Measurements from ENCODE around the gene NSUN6.
A peak's percentile ranks its signal among the peaks of the same experiment; 100 is the strongest.
"Not testable (repeated sequence)": the region's sequence is repeated elsewhere in the genome, so short reads cannot be mapped to it uniquely, and the experiment has no call there.

The NSUN6 gene

DNA sequence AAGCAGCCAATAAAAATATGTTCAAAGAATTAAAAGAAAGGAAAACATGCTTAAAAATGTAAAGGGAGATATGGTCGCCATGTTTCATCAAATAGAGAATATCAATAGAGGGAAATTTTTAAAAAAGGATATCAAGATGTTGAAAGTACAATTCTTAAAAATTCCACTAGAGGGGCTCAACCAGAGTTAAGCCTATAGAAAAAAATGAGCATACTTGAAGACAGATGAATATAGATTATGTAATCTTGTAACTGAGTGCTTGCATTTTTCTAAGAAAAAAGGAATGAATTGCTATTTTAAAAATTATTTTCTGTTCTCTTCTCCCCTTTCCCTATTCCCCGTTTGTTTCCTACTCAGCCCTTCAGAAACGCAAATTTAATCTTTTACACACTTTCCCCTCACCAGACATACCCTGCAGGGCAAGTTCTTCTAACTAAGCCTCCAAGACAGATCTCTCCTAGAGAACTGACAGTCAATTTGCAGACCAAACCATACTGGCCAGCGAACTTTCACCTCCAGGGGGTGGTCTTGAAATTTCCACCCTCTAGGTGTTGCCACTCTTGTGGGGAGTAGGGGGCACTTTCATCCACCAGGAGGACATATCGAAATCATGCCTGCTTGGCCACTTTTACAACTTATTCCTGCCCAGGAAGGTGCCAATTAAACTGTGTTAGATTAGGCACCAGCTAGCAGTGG is 67.7 kb downstream of the NSUN6 start:
- in situ Hi-C loops (cut with HindIII; ENCODE audit: low pct_unique_long_range_greater_than_20kb, low sequenced_read_pairs), result no loop called here
- no peak for DNase-seq (ENCODE audit: low read depth in 1 of 2, low spot score in 1 of 2)
- TF ChIP-seq JUND (IDR thresholded peaks at IDR 0.05; ENCODE audit: low read depth), result no peak

DNA sequence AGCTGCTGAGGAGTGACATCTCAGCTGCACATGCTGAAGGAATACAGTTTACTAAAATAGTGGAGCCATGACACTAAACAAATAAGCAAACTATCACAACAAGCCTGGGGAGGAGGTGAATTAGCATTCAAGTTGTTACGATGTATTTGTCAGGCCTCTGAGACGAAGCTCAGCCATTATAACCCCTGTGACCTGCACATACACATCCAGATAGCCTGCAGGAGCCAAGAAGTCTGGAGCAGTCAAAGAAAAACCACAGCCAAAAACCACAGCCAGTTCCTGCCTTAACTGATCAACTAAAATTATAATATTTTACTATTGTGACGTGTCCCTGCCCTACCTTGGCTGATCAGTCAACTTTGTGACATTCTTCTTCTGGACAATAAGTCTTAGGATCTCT is 68.6 kb downstream of the NSUN6 start:
- no peak for DNase-seq (ENCODE audit: low read depth in 1 of 2, low spot score in 1 of 2)
- no peak for TF ChIP-seq JUND (IDR thresholded peaks at IDR 0.05; ENCODE audit: low read depth)
- in situ Hi-C loops (cut with HindIII; ENCODE audit: low pct_unique_long_range_greater_than_20kb, low sequenced_read_pairs), result no loop called here

DNA sequence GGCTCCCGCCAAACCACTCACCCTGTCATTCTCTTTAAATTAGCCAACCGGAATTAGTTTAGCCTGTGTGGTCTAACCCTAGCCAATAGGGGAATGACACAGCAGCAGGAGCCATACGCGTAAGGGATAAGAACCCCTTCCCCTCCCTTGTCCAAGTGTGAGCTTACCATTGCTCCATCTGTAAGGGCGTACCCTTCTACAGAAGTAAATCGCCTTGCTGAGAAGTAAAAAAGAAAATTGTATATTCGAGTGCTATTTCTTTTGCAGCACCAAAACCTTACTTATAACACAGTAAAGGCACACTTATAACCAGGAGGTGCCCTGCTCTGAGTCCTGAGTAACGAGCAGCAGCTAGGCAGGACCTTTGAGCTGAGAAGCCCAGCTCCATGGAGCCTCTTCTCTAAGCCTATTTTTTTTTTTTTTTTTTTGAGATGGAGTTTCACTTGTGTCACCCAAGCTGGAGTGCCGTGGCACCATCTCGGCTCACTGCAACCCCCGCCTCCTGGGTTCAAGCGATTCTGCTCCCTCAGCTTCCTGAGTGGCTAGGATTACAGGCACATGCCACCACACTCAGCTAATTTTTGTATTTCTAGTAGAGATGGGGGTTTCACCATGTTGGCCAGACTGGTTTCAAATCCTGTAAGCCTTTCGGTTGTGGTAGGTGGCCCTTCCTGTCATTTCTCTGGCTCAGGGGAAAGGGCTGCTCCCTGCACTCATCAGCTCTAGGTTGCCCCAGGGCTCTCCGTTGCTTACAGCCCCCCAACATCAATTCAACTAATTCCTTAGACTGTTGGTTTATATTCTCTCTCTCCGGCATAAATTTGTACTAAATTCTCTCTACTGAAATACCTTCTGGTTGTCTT is 73.3 kb downstream of the NSUN6 start:
- no peak for DNase-seq (ENCODE audit: low read depth in 1 of 2, low spot score in 1 of 2)
- no peak for TF ChIP-seq JUND (IDR thresholded peaks at IDR 0.05; ENCODE audit: low read depth)
- in situ Hi-C loops (cut with HindIII; ENCODE audit: low pct_unique_long_range_greater_than_20kb, low sequenced_read_pairs), result no loop called here

DNA sequence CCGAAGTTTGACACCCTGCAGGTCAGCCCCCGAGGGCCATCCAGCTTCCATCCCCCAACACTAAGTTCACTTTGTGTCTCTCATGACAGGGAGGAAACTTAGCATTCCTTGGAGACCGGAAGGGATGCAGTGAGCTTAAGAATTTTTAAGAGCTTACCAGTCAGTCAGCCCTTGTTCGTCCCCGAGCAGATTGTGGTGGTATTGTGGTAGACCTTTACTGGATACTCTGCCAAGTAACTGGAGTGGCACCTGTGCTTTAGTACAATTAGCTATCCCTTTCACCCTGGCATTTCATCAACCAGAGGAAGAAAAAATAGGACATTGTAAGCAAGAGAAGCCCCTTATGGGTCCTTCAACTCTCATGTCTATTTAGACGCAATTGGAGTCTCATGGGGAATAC is 74.8 kb downstream of the NSUN6 start:
- in situ Hi-C loops (cut with HindIII; ENCODE audit: low pct_unique_long_range_greater_than_20kb, low sequenced_read_pairs), result no loop called here
- no peak for TF ChIP-seq JUND (IDR thresholded peaks at IDR 0.05; ENCODE audit: low read depth)
- DNase-seq (ENCODE audit: low read depth in 1 of 2, low spot score in 1 of 2), result no peak

DNA sequence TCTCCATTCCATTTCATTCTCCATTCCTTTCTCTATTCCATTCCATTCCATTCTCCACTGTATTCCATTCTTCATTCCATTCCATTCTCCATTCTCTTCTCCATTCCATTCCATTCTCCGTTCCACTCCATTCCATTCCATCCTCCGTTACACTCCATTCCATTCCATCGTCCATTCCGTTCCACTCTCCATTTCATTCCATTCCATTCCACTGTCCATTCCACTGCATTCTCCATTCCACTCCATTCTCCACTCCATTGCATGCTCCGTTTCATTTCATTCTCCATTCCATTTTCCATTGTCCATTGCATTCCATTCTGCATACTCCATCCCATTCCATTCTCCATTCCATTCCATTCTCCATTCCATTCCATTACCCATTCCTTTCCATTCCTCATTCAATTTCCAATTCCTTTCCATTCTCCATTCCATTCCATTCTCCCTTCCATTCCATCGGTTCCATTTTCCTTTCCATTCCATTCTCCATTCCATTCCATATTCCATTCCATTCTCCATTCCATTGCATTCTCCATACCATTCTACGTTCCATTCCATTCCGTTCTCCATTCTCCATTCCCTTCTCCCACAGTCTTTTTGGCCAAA is 78.3 kb downstream of the NSUN6 start:
- no peak for DNase-seq (ENCODE audit: low read depth in 1 of 2, low spot score in 1 of 2)
- in situ Hi-C loops (cut with HindIII; ENCODE audit: low pct_unique_long_range_greater_than_20kb, low sequenced_read_pairs), result no loop called here
- no peak for TF ChIP-seq JUND (IDR thresholded peaks at IDR 0.05; ENCODE audit: low read depth)

DNA sequence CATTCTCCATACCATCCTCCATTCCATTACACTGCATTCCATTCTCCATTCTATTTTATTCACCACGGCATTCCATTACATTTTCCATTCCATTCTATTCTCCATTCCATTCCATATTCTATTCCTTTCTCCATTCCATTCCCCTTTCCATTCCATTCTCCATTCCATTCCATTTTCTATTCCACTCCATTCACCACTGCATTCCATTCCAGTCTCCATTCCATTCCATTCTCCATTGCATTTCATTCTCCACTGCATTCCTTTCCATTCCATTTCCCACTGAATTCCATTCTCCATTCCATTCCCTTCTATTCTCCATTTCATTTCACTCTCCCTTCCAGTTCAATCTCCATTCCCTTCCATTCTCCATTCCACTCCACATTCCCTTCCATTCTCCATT is 79.6 kb downstream of the NSUN6 start:
- in situ Hi-C loops (cut with HindIII; ENCODE audit: low pct_unique_long_range_greater_than_20kb, low sequenced_read_pairs), result no loop called here
- no peak for DNase-seq (ENCODE audit: low read depth in 1 of 2, low spot score in 1 of 2)
- TF ChIP-seq JUND (IDR thresholded peaks at IDR 0.05; ENCODE audit: low read depth), result no peak

DNA sequence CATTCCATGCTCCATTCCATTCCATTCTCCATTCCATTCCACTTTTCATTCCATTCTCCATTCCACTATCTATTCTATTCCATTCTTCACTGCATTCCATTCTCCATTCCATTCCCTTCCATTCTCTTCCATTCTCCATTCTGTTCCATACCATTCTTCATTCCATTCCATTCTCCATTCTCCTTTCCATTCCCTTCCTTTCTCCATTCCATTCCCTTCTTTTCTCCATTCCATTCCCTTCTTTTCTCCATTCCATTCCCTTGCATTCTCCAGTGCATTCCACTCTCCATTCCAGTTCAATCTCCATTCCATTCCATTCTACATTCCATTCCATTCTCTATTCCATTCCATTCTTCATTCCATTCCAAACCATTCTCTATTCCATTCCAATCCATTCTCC is 80.3 kb downstream of the NSUN6 start:
- TF ChIP-seq JUND (IDR thresholded peaks at IDR 0.05; ENCODE audit: low read depth), result no peak
- in situ Hi-C loops (cut with HindIII; ENCODE audit: low pct_unique_long_range_greater_than_20kb, low sequenced_read_pairs), result no loop called here
- no peak for DNase-seq (ENCODE audit: low read depth in 1 of 2, low spot score in 1 of 2)

DNA sequence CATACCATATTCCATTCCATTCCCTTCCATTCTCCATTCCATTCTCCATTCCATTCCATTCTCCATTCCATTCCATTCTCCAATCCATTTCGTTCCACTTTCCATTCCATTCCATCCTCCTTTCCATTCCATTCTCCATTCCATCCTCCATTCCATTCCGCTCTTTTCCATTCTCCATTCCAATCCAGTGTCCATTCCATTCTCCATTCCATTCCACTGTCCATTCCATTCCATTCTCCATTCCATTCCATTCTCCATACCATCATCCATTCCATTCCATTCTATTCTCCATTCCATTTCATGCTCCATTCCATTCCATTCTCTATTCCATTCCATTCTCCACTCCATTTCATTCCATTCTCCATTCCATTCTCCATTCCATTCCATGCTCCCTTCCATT is 81.0 kb downstream of the NSUN6 start:
- in situ Hi-C loops (cut with HindIII; ENCODE audit: low pct_unique_long_range_greater_than_20kb, low sequenced_read_pairs); DNase-seq (ENCODE audit: low read depth in 1 of 2, low spot score in 1 of 2): not testable (repeated sequence)

DNA sequence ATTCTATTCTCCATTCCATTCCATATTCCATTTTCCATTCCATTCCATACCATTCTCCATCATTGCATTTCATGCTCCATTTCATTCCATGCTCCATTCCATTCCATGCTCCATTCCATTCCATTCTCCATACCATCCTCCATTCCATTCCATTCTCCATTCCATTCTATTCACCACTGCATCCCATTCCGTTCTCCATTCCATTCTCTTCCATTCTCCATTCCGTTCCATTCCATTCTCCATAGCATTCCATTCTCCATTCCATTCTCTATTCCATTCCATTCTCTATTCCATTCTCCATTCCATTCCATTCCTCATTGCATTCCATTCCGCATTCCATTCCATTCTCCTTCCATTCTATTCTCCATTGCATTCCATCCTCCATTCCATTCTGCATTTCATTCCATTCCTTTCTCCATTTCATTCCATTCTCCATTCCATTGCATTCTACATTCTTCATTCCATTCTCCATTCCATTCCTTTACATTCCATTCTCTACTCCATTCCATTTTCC is 84.0 kb downstream of the NSUN6 start:
- in situ Hi-C loops (cut with HindIII; ENCODE audit: low pct_unique_long_range_greater_than_20kb, low sequenced_read_pairs), result no loop called here
- no peak for DNase-seq (ENCODE audit: low read depth in 1 of 2, low spot score in 1 of 2)
- no peak for TF ChIP-seq JUND (IDR thresholded peaks at IDR 0.05; ENCODE audit: low read depth)

DNA sequence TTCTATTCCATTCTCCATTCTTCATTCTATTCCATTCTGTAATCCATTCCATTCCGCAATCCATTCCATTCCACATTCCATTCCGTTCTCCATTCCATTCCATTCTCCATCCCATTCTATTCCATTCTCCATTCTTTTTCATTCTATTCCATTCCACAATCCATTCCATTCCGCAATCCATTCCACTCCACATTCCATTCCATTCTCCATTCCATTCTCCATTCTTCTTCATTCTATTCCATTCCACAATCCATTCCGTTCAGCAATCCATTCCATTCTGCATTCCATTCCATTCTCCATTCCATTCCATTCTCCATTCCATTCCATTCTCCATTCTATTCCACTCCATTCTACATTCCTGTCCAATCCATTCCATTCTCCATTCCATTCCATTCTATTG is 85.2 kb downstream of the NSUN6 start:
- peak in 1 of 2 experiments; percentile 9 for DNase-seq (ENCODE audit: low read depth in 1 of 2, low spot score in 1 of 2)
- in situ Hi-C loops (cut with HindIII; ENCODE audit: low pct_unique_long_range_greater_than_20kb, low sequenced_read_pairs), result no loop called here
- no peak for TF ChIP-seq JUND (IDR thresholded peaks at IDR 0.05; ENCODE audit: low read depth)

DNA sequence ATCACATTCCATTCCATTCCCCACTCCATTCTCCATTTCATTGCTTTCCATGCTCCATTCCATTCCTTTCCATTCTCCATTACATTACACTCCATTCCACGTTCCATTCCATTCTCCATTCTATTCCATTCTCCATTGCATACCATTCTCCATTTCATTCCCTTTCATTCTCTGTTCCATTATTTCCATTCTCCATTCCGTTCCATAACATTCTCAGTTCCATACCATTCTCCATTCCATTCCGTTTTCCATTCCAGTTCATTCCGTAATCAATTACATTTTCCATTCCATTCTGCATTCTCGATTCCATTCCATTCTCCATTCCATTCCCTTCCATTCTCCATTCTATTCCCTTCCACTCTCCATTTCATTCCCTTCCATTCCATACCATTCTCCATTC is 86.4 kb downstream of the NSUN6 start:
- TF ChIP-seq JUND (IDR thresholded peaks at IDR 0.05; ENCODE audit: low read depth), result no peak
- in situ Hi-C loops (cut with HindIII; ENCODE audit: low pct_unique_long_range_greater_than_20kb, low sequenced_read_pairs), result no loop called here
- DNase-seq (ENCODE audit: low read depth in 1 of 2, low spot score in 1 of 2), result no peak

DNA sequence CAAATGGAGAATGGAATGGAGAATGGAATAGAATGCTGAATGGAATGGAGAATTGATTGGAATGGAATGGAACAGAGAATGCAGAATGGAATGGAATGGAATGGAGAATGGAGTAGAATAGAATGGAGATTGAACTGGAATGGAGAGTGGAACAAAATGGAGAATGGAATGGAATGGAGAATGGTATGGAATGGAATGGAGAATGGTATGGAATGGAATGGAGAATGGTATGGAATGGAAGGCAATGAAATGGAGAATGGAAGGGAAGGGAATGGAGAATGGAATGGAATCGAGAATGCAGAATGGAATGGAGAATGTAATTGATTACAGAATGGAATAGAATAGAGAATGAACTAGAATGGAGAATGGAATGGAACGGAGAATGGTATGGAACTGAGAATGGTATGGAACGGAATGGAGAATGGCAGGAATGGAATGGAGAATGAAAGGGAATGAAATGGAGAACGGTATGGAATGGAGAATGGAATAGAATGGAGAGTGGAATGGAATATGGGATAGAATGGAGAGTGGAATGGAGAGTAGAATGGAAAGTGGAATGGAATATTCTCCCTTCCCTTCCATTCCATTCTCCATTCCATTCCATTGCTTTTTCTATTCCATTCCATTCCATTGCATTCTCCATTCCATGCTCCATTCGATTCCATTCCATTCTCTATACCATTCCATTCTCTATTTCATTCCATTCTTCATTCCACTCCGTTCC is 88.2 kb downstream of the NSUN6 start:
- in situ Hi-C loops (cut with HindIII; ENCODE audit: low pct_unique_long_range_greater_than_20kb, low sequenced_read_pairs), result no loop called here
- DNase-seq (ENCODE audit: low read depth in 1 of 2, low spot score in 1 of 2), result no peak
- TF ChIP-seq JUND (IDR thresholded peaks at IDR 0.05; ENCODE audit: low read depth), result no peak
